Immature natural killer cell (primary cell): ENCODE results near the gene CSPG4. TPM values are rescaled to one million over a fixed set of nuclear protein-coding genes. Genes with fewer than 3 reads are reported as not detected.
"Not testable (repeated sequence)": the region's sequence is repeated elsewhere in the genome, so short reads cannot be mapped to it uniquely, and the experiment has no call there.

ENCODE experiments used
- DNase-seq, 3 donors: peaks; one replicate each; pipeline ENCODE4 v3.0.0; 2022; ENCODE audit warnings: mixed read lengths in 1 of 3
- H3K27ac Mint-ChIP-seq, 6 donors: one replicate each; pipeline ENCODE4 v1.8.0; 2020; ENCODE audit warnings: mixed read lengths in 6 of 6, mild to moderate bottlenecking in 5 of 6, inconsistent platforms in 4 of 6, moderate library complexity in 3 of 6
- H3K27me3 Mint-ChIP-seq, 3 donors: one replicate each; pipeline ENCODE4 v1.8.0; 2020 to 2021; ENCODE audit warnings: low read depth in 3 of 3, mild to moderate bottlenecking in 3 of 3, mixed read lengths in 3 of 3, moderate library complexity in 3 of 3, inconsistent platforms in 1 of 3
- H3K36me3 Mint-ChIP-seq, 3 donors: one replicate each; pipeline ENCODE4 v1.8.0; 2020; ENCODE audit warnings: mixed read lengths in 3 of 3, inconsistent platforms in 2 of 3, mild to moderate bottlenecking in 2 of 3
- H3K4me1 Mint-ChIP-seq, 2 donors: one replicate each; pipeline ENCODE4 v1.8.0; 2020; ENCODE audit warnings: inconsistent platforms in 2 of 2, mild to moderate bottlenecking in 2 of 2, mixed read lengths in 2 of 2, moderate library complexity in 1 of 2
- H3K4me3 Mint-ChIP-seq, 5 donors: one replicate each; pipeline ENCODE4 v1.8.0; 2020; ENCODE audit warnings: mild to moderate bottlenecking in 5 of 5, mixed read lengths in 5 of 5, inconsistent platforms in 3 of 5, moderate library complexity in 3 of 5
- H3K9me3 Mint-ChIP-seq, 6 donors: one replicate each; pipeline ENCODE4 v1.8.0; 2020; ENCODE audit warnings: mild to moderate bottlenecking in 6 of 6, mixed read lengths in 6 of 6, inconsistent platforms in 4 of 6, moderate library complexity in 3 of 6
- polyA plus RNA-seq, 3 donors: library from polyadenylated mRNA; unstranded; fragments of 300-500 nt; fragmentation: Illumina TruSeq; gene quantifications; one replicate each; pipeline ENCODE4 v1.2.3, GENCODE V29; 2021

The CSPG4 gene
- polyA plus RNA-seq, 3 donors from 2014 or later: 0.12 to 0.18 TPM; not detected in 1

DNA sequence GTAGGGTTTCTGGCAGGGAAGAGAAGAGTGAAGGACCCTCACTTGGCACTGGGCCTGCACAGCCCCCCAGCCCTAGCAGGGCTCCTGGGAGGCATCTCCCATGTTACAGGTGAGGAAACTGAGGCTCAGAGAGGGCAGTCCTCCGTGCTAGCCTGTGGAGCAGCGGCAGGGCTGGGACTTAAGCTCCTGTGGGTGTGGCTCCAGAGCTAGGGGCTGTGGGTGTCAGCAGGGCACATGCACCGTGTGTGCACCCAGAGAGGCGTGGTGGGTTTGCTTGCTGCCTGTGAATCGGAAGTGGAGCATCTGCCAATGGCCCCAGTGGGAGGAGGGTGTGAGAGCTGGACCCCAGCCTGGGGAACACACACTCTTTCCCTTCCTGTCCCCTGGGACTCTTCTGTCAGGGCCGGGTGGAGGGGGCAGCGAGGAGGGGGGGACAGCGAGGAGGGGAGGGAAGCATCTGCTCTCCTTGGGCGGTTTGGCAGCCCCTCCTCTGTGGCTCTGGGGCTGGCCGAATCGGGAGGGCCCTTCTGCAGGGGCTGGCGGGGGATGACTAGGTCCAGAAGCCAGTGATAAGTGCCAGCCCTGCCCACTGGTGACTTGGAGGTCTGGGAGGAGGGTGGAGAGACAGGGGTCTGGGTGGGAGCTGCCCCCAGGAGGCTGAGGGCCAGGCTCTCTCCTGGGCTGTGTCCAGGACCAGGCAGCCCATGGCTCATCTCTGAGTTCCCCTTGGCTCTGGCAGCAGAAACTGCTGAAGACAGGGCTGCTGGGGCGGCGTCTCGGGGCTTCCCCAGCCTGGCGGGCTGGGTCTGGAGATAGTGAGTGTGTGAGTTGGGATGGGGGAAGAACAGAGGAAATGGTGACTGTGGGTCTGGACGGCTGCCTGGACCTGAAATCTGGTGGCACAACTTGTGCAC, 12.4 kb downstream of the CSPG4 start:
- Mint-ChIP-seq H3K4me3 (peak overlapping the region; percentile 38 to 67 (median 64)), H3K4me1 (peaks cover 25 to 33% of the 10 kb centered on the region in 2 donors), H3K27ac (peak overlapping the region in 3 of 6 donors; percentile 32 to 71 (median 37))
- H3K9me3 Mint-ChIP-seq, H3K27me3 Mint-ChIP-seq, H3K36me3 Mint-ChIP-seq: not testable (repeated sequence)
- DNase-seq: peak; percentile 18 to 38 (median 36)

DNA sequence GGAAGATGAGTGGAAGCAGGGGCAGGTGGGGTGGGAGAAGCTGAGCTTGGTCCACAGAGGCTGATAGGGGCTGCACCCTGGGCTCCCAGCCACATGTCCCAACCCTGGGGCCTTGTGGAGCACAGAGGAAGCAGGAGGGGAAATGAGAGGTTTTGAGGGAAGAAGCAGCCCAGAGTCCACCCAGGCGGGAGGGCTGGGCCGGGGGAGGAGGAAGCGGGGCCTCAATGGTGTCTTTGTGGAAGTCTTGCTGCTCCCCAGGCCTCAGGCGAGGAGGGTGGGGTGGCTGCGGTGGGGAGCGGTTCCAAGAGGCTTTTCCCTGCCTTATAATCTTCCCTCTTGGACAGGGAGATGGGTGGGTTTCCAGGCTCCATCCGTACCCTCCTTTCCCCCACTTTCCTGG, 13.1 kb downstream of the CSPG4 start:
- peak overlapping the region in 2 of 6 donors; percentile 13 to 37 for H3K27ac Mint-ChIP-seq
- not testable (repeated sequence) for H3K36me3 Mint-ChIP-seq, H3K9me3 Mint-ChIP-seq, H3K27me3 Mint-ChIP-seq, DNase-seq
- peak overlapping the region; percentile 38 to 67 (median 64) for H3K4me3 Mint-ChIP-seq
- H3K4me1 Mint-ChIP-seq: peaks cover 32 to 40% of the 10 kb centered on the region in 2 donors

DNA sequence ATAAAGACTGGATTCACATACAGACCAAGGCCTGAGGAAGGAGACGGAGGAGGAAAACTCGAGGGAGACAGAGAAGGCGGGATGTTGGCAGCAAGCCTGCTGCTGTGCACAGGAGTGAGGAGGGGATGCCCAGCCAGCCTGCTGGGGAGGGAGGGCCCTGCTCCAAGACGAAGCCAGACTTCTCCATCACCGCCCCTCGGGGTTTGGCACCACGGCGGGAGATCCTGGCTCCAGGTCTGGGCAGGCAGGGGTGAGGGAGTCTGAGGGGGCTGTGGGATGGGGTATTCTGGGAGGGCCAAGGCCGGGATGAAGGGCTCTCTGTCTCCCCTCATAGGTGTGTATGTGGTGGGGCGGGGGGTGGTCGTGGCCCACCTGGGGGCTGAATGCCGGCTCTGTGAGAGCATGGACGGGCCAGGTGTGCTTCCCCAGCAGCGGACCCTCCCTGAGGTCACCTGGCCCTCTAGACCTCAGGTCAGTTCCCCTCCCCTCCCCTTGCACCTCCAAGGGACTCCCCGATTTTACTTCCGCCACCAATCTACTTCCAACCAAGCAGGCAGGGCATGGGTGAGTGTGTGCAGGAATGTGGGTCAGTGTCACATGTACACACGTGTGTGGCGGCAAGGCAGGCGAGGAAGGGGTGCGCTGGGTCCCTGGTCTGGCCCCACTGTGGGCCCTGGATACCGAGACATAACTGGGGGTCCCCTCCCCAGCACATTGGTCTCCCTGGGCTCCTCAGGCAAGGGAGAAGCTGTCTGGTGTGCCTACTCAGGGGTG, 14.5 kb downstream of the CSPG4 start:
- not testable (repeated sequence) for H3K36me3 Mint-ChIP-seq, H3K9me3 Mint-ChIP-seq, H3K27ac Mint-ChIP-seq, DNase-seq, H3K27me3 Mint-ChIP-seq
- Mint-ChIP-seq H3K4me1 (peaks cover 44 to 46% of the 10 kb centered on the region in 2 donors), H3K4me3 (peak overlapping the region in 3 of 5 donors; percentile 3 to 26 (median 23))

DNA sequence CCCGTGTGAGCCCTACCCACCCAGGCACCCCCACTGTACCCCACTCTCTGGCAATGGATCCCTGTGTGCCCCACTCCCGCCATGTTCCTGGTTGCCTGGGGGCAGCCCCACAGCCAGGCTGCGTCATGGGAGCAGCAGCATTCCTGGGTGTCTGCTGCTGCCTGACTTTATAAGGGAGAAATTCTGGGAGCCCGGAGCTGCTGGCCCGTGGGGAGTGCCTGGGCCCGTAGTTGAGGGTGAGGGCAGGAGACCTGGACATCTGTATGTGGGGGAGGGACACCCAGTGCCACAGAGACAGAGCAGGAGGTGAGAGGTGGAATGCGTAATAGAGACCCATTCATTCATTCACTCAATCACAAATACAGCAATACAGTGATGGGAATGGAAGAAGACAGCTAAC, 15.1 kb downstream of the CSPG4 start:
- Mint-ChIP-seq H3K27ac (peak overlapping the region in 2 of 6 donors; percentile 50 to 77), H3K36me3 (no peaks in the 10 kb centered on the region), H3K9me3 (no peaks in the 10 kb centered on the region), H3K4me3 (peak overlapping the region in 2 of 5 donors; percentile 3 to 23), H3K27me3 (peaks cover 0 to 6% (median 3%) of the 10 kb centered on the region in 3 donors), H3K4me1 (peaks cover 46 to 52% of the 10 kb centered on the region in 2 donors)
- no peak for DNase-seq

DNA sequence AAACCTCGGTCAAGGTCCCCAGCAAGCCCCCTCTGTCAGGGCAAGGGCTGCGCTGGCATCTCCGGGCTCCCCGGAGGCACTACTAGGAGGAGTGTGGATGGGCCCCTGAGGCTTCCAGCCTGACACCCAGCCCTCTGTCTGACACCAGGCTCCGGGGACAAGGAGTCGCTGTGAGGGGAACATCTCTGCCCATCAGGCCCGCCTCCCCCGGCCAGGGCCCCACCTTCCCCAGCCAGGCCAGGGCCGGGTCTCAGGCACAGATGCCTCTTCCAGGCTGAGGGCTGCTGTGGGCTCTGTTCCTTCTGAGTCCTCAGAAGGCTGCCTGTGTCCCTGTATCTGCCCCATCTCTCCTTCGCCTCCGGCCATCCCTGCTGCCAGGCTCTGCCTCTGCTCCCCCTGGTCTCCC, 15.8 kb downstream of the CSPG4 start:
- H3K4me1 Mint-ChIP-seq: peaks cover 48 to 52% of the 10 kb centered on the region in 2 donors
- no peak overlapping the region for H3K27ac Mint-ChIP-seq
- H3K36me3 Mint-ChIP-seq: no peaks in the 10 kb centered on the region
- DNase-seq: no peak
- no peak overlapping the region for H3K4me3 Mint-ChIP-seq
- H3K27me3 Mint-ChIP-seq: peaks cover 0 to 6% (median 5%) of the 10 kb centered on the region in 3 donors
- no peaks in the 10 kb centered on the region for H3K9me3 Mint-ChIP-seq

DNA sequence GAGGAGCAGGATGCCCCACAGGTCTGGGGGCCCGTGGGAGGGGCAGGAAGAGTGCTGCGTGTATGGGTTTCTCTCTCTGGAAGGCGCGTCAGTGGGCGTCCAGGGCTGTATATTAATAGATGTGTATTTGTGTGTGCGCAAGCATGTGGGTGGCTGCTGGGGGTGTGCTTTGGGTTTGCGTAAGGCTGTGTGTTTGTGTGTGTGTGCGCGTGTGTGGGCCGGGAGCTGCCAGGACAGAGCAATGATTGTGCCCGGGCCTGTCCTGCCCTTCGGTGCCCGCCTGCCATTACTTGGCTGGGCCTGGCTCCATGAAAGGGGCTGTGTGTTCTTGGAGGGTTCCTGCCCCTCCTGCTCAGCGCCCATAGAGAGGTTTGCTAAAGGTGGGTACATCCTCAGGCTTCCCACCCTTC, 16.3 kb downstream of the CSPG4 start:
- H3K27ac Mint-ChIP-seq: peak overlapping the region in 1 of 6 donors; percentile 44
- peaks cover 0 to 9% (median 5%) of the 10 kb centered on the region in 3 donors for H3K27me3 Mint-ChIP-seq
- no peaks in the 10 kb centered on the region for H3K36me3 Mint-ChIP-seq
- no peak for DNase-seq
- H3K4me3 Mint-ChIP-seq: no peak overlapping the region
- no peaks in the 10 kb centered on the region for H3K9me3 Mint-ChIP-seq
- peaks cover 46 to 51% of the 10 kb centered on the region in 2 donors for H3K4me1 Mint-ChIP-seq

DNA sequence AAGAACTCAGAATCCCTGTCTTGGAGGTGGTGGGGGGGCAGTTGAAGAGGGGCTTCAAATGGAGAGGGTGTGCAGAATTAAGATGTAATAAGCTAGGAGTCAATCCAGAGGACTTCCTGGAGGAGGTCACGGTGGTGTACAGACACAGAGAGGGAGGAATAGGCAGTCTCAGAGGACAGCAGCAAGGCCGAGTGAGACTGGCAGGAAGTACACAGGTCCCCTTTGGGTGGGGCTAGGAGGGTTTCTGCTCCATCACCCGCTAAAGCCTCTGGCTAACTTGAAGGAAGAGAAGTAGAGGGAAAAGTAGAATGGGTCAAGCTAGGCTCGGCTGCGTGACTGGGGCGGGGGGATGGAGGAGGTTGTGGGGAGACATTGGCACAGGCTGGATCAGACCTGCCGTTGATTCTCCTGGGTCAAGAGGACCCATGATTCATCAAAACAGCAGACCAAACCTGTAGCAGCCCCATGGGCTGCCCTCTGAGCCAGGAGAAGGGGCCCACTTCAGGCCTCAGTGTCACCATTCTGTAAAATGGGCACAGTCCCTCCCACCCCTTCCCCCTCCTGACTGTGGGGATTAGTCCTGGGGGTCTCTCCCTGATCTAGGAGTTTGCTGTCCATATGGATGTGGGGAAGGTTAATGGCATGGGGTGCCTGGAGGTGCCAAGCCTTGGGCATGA, 16.9 kb downstream of the CSPG4 start:
- H3K9me3 Mint-ChIP-seq: no peaks in the 10 kb centered on the region
- no peaks in the 10 kb centered on the region for H3K36me3 Mint-ChIP-seq
- peak overlapping the region in 3 of 6 donors; percentile 13 to 74 (median 73) for H3K27ac Mint-ChIP-seq
- H3K4me3 Mint-ChIP-seq: peak overlapping the region in 2 of 5 donors; percentile 30 to 55
- H3K27me3 Mint-ChIP-seq: peaks cover 0 to 11% (median 5%) of the 10 kb centered on the region in 3 donors
- DNase-seq: no peak
- peaks cover 46 to 51% of the 10 kb centered on the region in 2 donors for H3K4me1 Mint-ChIP-seq

DNA sequence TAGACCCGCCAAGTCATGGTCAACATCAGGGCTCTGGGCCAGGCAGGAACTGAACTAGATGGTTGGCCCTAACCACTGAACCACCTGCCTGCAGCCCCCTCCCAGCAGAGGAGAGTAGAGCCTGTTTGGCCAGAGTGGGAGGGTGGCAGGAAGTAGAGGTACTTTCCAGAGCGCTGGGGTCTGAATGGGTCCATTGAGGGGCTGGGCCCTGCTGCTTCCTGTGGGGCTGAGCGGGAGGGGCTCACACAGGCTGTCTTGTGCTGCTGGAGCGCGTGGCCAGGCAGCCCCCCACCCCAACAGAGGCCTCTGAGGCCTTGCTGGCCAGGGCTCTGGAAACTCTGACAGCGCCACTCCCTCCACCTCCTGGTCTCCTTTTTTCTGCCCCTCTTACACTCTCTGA, 17.4 kb downstream of the CSPG4 start:
- no peaks in the 10 kb centered on the region for H3K36me3 Mint-ChIP-seq
- peak overlapping the region in 3 of 5 donors; percentile 23 to 55 (median 30) for H3K4me3 Mint-ChIP-seq
- H3K27ac Mint-ChIP-seq: peak overlapping the region in 2 of 6 donors; percentile 13 to 73
- peaks cover 41 to 51% of the 10 kb centered on the region in 2 donors for H3K4me1 Mint-ChIP-seq
- no peaks in the 10 kb centered on the region for H3K9me3 Mint-ChIP-seq
- peak; percentile 19 to 40 (median 31) for DNase-seq
- peaks cover 0 to 11% (median 5%) of the 10 kb centered on the region in 3 donors for H3K27me3 Mint-ChIP-seq

DNA sequence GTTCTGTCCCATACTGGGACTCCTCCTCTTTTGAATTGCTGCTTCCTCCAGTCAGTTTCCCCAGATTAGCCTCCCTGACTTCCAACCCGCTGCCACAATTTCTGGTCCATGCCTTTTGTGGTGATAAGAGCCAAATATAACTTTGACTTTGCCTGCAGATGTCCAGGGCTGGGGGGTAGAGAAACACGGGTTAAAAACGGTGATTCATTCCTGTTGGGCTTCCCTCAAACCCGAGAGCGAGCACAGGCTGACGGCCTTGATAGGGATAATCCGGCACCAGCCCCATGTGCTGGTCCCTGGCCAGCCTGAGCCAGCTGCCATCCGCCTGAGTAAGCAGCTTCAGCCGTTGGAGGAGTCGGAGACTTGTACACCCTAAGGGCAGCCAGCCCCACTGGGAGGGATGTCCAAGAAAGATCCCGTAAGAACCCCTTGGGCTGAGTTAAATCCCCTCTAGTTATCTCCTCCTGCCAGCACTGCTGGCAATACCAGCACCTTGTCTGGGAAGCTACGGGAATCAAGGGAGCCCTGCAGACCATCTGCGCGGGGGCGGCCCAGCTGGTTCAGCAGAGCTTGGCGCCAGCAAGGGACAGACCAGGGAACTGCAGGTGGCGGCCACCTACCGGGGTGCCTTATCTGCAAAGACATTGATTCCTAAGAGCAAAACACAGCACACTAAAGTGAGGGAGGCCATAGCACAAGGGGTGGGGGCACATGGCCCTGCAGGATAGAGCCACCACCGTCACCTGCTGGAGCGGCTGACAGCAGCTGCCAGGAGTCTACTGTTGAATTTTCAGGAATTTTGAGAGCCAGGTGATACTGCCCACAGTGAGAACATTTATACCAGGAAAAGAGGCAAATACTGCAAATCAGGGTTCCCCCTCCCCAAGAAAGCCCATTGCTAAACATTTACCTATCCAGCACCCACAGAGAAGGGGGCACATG, 18.1 kb downstream of the CSPG4 start:
- peaks cover 0 to 11% (median 5%) of the 10 kb centered on the region in 3 donors for H3K27me3 Mint-ChIP-seq
- peak overlapping the region in 4 of 6 donors; percentile 0 to 73 (median 33) for H3K27ac Mint-ChIP-seq
- peak overlapping the region in 2 of 5 donors; percentile 23 to 55 for H3K4me3 Mint-ChIP-seq
- H3K4me1 Mint-ChIP-seq: peaks cover 33 to 45% of the 10 kb centered on the region in 2 donors
- H3K9me3 Mint-ChIP-seq: no peaks in the 10 kb centered on the region
- no peaks in the 10 kb centered on the region for H3K36me3 Mint-ChIP-seq
- no peak for DNase-seq

DNA sequence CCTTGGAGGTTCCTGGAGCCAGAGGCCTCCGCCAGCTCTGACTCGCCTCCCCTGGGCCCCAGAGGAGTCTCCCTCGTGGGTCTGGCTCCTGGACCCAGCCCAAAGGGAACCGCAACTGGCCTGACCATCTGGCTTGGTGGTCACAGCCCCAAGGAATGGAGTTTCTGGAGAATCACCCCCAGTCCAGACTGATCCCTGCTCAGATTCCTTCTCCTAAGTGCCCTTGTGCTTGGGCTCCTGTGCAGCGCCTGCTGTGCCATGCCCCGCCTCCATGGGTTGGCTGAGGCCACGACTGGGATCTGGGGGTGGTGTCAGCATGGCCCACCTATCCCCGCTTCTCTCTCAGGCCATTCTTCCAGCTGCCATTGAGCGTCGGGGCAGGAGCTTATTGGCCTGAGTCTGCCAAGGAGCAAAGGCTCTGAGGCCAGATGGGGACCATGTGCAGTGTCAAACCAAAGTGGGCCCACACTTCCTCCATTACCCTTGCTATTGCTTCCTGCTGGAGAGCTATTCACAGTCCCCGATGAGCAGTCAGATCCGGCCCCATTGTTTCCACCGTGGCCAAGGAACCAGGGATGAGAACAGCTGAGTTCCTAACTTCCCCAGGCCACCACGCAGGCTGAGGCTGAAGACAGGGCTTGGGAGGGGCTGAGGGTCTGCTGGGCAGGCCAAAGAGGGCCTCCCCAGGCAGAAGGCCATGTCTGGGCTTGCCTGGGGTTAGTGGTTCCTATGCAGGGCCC, 19.0 kb downstream of the CSPG4 start:
- H3K4me1 Mint-ChIP-seq: peaks cover 27 to 38% of the 10 kb centered on the region in 2 donors
- no peaks in the 10 kb centered on the region for H3K9me3 Mint-ChIP-seq
- H3K27me3 Mint-ChIP-seq: peaks cover 0 to 11% (median 5%) of the 10 kb centered on the region in 3 donors
- no peaks in the 10 kb centered on the region for H3K36me3 Mint-ChIP-seq
- DNase-seq: no peak
- H3K27ac Mint-ChIP-seq: no peak overlapping the region
- no peak overlapping the region for H3K4me3 Mint-ChIP-seq

DNA sequence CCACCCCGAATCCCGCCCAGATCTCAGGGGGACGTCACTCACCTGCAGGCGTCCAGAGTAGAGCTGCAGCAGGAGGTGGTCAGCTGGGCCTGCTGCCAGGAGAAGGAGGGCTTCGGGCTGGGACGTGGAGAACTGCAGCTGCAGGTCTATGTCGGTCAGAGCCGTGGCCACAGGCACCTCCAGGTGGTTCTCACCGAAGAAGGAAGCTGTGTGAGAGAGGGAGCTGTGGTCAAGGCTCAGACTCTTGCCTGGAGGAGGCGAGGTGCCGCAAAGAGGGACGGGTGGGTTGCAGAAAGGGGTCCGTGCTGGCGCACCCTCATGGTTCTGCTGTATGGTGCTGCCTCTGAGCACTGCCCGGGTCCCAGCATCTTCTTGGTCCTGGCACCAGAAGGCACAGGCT, 19.6 kb downstream of the CSPG4 start:
- Mint-ChIP-seq H3K27ac (peak overlapping the region in 1 of 6 donors; percentile 16), H3K4me3 (peak overlapping the region in 1 of 5 donors; percentile 29), H3K27me3 (peaks cover 0 to 11% (median 5%) of the 10 kb centered on the region in 3 donors), H3K4me1 (peaks cover 27 to 38% of the 10 kb centered on the region in 2 donors)
- not testable (repeated sequence) for H3K36me3 Mint-ChIP-seq, DNase-seq, H3K9me3 Mint-ChIP-seq

DNA sequence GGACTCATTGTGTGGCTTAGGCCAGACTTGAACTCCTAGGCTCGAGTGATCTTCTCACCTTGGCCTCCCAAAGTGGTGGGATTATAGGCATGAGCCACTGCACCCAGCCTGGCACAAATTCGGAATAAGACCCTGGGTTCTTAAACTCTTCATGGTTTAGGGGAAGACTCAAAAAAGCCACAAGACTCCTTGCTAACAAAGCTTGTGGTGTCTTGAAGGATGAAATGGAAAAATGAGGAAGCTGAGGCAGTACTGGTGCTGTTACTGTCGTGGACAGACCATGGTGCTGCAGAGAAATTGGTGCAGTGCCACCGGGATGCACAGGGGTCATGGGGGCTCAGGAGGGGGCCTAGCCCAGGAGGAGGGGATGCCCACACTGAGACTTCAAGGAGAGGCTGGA, 20.3 kb downstream of the CSPG4 start:
- H3K27me3 Mint-ChIP-seq: peaks cover 0 to 11% (median 5%) of the 10 kb centered on the region in 3 donors
- H3K27ac Mint-ChIP-seq: peak overlapping the region in 2 of 6 donors; percentile 10 to 34
- not testable (repeated sequence) for H3K36me3 Mint-ChIP-seq, H3K9me3 Mint-ChIP-seq, DNase-seq
- peaks cover 27 to 38% of the 10 kb centered on the region in 2 donors for H3K4me1 Mint-ChIP-seq
- peak overlapping the region in 2 of 5 donors; percentile 22 to 46 for H3K4me3 Mint-ChIP-seq
